Neural progenitor cell (in vitro differentiated cells): ENCODE data around the gene FBLN1.

ENCODE experiments used
- EZH2 ChIP-seq: fragments of 200-600 bp; sonication (generic); IDR thresholded peaks from 2 replicates; pipeline ENCODE4 v1.6.1; 2017; ENCODE audit warnings: antibody characterized with exemption, mild to moderate bottlenecking, moderate library complexity
- EZH2phosphoT487 ChIP-seq: fragments of 200-600 bp; sonication (generic); IDR thresholded peaks from 2 replicates; pipeline ENCODE4 v1.6.1; 2017; ENCODE audit warnings: antibody characterized with exemption
- TF ChIP-seq, protein P1 (sequence below): fragments of 200-600 bp; sonication (generic); IDR thresholded peaks from 2 replicates; pipeline ENCODE4 v1.5.1; 2017; ENCODE audit warnings: antibody characterized with exemption, mild to moderate bottlenecking

- TF ChIP-seq, protein P1, sequence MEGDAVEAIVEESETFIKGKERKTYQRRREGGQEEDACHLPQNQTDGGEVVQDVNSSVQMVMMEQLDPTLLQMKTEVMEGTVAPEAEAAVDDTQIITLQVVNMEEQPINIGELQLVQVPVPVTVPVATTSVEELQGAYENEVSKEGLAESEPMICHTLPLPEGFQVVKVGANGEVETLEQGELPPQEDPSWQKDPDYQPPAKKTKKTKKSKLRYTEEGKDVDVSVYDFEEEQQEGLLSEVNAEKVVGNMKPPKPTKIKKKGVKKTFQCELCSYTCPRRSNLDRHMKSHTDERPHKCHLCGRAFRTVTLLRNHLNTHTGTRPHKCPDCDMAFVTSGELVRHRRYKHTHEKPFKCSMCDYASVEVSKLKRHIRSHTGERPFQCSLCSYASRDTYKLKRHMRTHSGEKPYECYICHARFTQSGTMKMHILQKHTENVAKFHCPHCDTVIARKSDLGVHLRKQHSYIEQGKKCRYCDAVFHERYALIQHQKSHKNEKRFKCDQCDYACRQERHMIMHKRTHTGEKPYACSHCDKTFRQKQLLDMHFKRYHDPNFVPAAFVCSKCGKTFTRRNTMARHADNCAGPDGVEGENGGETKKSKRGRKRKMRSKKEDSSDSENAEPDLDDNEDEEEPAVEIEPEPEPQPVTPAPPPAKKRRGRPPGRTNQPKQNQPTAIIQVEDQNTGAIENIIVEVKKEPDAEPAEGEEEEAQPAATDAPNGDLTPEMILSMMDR: no peak
- TF ChIP-seq EZH2: no peak
- no peak for TF ChIP-seq EZH2phosphoT487
Measured at GRCh38 chr22:45476814-45477213, 25.9 kb upstream of the FBLN1 start.
